SK-N-SH treated with all-trans-retinoic acid at 6 μM for 48 hours (cell line): ENCODE data around the gene CNTN4.

Experiments
- ARNTL ChIP-seq: fragments of 450-650 bp; formaldehyde crosslinking; IDR thresholded peaks from 2 replicates; pipeline ENCODE4 v1.5.0; 2020; ENCODE audit warnings: low read depth, mild to moderate bottlenecking, moderate library complexity, borderline replicate concordance
- BACH2 ChIP-seq: fragments of 250-450 bp; sonication (Bioruptor Pico); IDR thresholded peaks from 2 replicates; pipeline ENCODE4 v1.9.0; 2021; ENCODE audit warnings: mild to moderate bottlenecking, borderline replicate concordance
- GLIS3 ChIP-seq: fragments of 250-450 bp; sonication (Bioruptor Pico); IDR thresholded peaks from 2 replicates; pipeline ENCODE4 v1.5.0; 2020; ENCODE audit warnings: mild to moderate bottlenecking, moderate library complexity
- PPARA ChIP-seq: fragments of 250-450 bp; sonication (Bioruptor Pico); IDR thresholded peaks from 2 replicates; pipeline ENCODE4 v1.5.0; 2020; ENCODE audit warnings: mild to moderate bottlenecking, borderline replicate concordance
- RARB ChIP-seq: fragments of 250-450 bp; sonication (Bioruptor Pico); IDR thresholded peaks from 2 replicates; pipeline ENCODE4 v1.8.0; 2021; ENCODE audit warnings: mild to moderate bottlenecking, moderate library complexity
- TCF4 ChIP-seq: fragments of 250-450 bp; sonication (Bioruptor Pico); IDR thresholded peaks from 2 replicates; pipeline ENCODE4 v1.8.0; 2021; ENCODE audit warnings: mild to moderate bottlenecking, moderate library complexity, borderline replicate concordance
- ZC3H10 ChIP-seq: fragments of 250-450 bp; sonication (Bioruptor Pico); IDR thresholded peaks from 2 replicates; pipeline ENCODE4 v1.5.1; 2021; ENCODE audit warnings: mild to moderate bottlenecking, moderate library complexity
- ZFP3 ChIP-seq: fragments of 250-450 bp; sonication (Bioruptor Pico); IDR thresholded peaks from 2 replicates; pipeline ENCODE4 v1.5.0; 2020; ENCODE audit warnings: mild to moderate bottlenecking, moderate library complexity
- ZFP30 ChIP-seq: fragments of 450-650 bp; formaldehyde crosslinking; IDR thresholded peaks from 2 replicates; pipeline ENCODE4 v1.5.0; 2022; ENCODE audit warnings: mild to moderate bottlenecking, moderate library complexity
- ZNF70 ChIP-seq: fragments of 450-650 bp; formaldehyde crosslinking; IDR thresholded peaks from 2 replicates; pipeline ENCODE4 v1.5.0; 2020; ENCODE audit warnings: mild to moderate bottlenecking, moderate library complexity
- ZNF8 ChIP-seq: fragments of 450-650 bp; formaldehyde crosslinking; IDR thresholded peaks from 2 replicates; pipeline ENCODE4 v1.5.0; 2020; ENCODE audit warnings: mild to moderate bottlenecking, moderate library complexity
- TF ChIP-seq, protein P1 (sequence below): fragments of 250-450 bp; sonication (Bioruptor Pico); IDR thresholded peaks from 2 replicates; pipeline ENCODE4 v1.8.0; 2020; ENCODE audit warnings: mild to moderate bottlenecking, moderate library complexity, borderline replicate concordance
- TF ChIP-seq, protein P2 (sequence below): fragments of 250-450 bp; sonication (Bioruptor Pico); IDR thresholded peaks from 2 replicates; pipeline ENCODE4 v1.5.0; 2020; ENCODE audit warnings: mild to moderate bottlenecking, moderate library complexity
- TF ChIP-seq, protein P3 (sequence below): fragments of 250-450 bp; sonication (Bioruptor Pico); IDR thresholded peaks from 2 replicates; pipeline ENCODE4 v1.5.1; 2020; ENCODE audit warnings: low read depth, mild to moderate bottlenecking, moderate library complexity

DNA sequence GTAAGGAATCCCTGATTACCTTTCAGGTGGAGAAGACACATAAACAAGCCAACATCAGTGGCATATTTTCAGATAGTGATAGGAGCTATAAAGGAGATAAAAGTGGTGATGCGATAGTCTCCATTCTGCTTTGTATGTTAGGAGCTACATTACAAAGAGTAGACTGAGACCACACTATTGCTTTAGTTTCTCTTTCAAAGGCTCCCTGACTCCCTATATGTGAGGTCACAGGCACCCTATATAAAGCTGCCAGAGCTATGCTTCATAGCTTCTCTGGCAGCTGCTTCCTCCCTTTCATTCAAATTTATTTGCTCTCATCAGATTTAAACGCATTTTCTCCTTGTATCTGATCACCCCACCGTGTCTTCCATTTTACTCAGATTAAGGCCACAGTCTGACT is 544.9 kb downstream of the CNTN4 start:
- TF ChIP-seq GLIS3 (CRISPR knock-in tag) (no peak), ZNF70 (no peak), ZFP30 (CRISPR knock-in tag) (no peak), ZFP3 (CRISPR knock-in tag) (no peak), RARB (no peak), ARNTL (CRISPR knock-in tag) (no peak), ZC3H10 (no peak), BACH2 (no peak), TCF4 (CRISPR knock-in tag) (no peak), PPARA (no peak), ZNF8 (CRISPR knock-in tag) (no peak)
- TF ChIP-seq, protein P1, sequence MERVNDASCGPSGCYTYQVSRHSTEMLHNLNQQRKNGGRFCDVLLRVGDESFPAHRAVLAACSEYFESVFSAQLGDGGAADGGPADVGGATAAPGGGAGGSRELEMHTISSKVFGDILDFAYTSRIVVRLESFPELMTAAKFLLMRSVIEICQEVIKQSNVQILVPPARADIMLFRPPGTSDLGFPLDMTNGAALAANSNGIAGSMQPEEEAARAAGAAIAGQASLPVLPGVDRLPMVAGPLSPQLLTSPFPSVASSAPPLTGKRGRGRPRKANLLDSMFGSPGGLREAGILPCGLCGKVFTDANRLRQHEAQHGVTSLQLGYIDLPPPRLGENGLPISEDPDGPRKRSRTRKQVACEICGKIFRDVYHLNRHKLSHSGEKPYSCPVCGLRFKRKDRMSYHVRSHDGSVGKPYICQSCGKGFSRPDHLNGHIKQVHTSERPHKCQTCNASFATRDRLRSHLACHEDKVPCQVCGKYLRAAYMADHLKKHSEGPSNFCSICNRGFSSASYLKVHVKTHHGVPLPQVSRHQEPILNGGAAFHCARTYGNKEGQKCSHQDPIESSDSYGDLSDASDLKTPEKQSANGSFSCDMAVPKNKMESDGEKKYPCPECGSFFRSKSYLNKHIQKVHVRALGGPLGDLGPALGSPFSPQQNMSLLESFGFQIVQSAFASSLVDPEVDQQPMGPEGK (CRISPR knock-in tag): no peak
- TF ChIP-seq, protein P2, sequence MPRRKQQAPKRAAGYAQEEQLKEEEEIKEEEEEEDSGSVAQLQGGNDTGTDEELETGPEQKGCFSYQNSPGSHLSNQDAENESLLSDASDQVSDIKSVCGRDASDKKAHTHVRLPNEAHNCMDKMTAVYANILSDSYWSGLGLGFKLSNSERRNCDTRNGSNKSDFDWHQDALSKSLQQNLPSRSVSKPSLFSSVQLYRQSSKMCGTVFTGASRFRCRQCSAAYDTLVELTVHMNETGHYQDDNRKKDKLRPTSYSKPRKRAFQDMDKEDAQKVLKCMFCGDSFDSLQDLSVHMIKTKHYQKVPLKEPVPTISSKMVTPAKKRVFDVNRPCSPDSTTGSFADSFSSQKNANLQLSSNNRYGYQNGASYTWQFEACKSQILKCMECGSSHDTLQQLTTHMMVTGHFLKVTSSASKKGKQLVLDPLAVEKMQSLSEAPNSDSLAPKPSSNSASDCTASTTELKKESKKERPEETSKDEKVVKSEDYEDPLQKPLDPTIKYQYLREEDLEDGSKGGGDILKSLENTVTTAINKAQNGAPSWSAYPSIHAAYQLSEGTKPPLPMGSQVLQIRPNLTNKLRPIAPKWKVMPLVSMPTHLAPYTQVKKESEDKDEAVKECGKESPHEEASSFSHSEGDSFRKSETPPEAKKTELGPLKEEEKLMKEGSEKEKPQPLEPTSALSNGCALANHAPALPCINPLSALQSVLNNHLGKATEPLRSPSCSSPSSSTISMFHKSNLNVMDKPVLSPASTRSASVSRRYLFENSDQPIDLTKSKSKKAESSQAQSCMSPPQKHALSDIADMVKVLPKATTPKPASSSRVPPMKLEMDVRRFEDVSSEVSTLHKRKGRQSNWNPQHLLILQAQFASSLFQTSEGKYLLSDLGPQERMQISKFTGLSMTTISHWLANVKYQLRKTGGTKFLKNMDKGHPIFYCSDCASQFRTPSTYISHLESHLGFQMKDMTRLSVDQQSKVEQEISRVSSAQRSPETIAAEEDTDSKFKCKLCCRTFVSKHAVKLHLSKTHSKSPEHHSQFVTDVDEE (CRISPR knock-in tag): no peak
- TF ChIP-seq, protein P3, sequence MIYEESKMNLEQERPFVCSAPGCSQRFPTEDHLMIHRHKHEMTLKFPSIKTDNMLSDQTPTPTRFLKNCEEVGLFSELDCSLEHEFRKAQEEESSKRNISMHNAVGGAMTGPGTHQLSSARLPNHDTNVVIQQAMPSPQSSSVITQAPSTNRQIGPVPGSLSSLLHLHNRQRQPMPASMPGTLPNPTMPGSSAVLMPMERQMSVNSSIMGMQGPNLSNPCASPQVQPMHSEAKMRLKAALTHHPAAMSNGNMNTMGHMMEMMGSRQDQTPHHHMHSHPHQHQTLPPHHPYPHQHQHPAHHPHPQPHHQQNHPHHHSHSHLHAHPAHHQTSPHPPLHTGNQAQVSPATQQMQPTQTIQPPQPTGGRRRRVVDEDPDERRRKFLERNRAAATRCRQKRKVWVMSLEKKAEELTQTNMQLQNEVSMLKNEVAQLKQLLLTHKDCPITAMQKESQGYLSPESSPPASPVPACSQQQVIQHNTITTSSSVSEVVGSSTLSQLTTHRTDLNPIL (CRISPR knock-in tag): no peak
